ENCODE results near the gene ANXA7.
A peak's percentile ranks its signal among the peaks of the same experiment; 100 is the strongest.

Gene ANXA7

DNA sequence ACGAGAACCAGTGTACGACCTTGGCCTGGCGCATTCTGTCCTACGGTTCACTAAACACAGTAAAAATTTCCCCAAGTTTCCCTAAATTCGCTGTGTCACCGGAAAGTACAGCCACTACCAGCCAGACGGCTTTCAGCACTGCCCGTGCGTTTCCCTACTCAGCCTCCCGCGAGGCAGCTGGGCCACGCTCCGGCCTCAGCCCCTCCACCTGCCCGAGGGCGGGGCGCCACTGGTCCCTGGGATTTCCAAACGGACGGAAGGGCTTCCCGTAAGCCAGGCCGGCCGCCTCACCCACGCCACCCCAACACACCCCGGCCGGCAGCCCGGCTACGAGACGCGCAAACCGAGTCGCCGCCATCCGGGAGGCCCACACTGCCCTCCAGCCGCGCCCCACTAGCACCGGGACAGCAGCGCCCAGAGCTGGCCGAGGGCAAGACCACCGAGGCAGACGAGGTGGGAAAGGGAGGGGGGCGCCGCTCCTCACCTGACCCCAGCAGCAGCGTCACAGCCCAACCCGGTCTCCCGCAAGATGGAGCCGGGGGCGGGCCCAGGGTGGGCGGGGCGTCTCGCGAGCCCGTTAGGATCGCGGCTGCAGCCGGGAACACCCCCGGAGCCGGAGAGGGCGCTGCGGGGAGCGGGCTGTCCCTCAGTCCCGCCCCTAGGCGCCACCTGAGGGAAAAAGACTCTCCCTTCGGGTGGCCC lies at the start of gene ANXA7:
Gene ANXA7 (minus strand): TSS at position 531 of the 702 bp plus-strand sequence. CDS start 13,202 bp downstream, outside the sequence.
- peak; percentile 95 for DNase-seq (ENCODE audit: low read depth, low spot score)

DNA sequence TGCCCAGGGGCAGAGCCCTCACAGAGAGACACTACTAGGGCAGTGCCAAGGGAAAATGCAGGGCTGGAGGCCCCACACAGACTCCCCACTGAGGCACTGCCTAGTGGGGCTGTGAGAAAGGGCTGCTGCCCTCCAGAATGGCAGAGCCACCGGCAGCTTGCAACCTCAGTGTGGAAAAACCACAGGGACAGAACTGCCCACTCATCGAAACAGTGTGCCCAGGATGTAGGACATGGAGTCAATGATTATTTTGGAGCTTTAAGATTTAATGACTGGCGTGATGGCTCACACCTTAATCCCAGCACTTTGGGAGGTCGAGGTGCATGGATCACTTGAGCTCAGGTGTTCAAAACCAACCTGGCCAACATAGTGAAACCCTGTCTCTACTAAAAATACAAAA lies 47.0 kb upstream of the ANXA7 start:
- no peak for DNase-seq (ENCODE audit: low read depth, low spot score)

GRCh38 chr10:73459683-73460314 lies 45.9 kb upstream of the ANXA7 start:
- DNase-seq (ENCODE audit: low read depth, low spot score): no peak

GRCh38 chr10:73456187-73456890 lies 42.5 kb upstream of the ANXA7 start:
- no peak for DNase-seq (ENCODE audit: low read depth, low spot score)

- DNase-seq (ENCODE audit: low read depth, low spot score): no peak
Measured at GRCh38 chr10:73449113-73449512, 35.3 kb upstream of the ANXA7 start.

DNA sequence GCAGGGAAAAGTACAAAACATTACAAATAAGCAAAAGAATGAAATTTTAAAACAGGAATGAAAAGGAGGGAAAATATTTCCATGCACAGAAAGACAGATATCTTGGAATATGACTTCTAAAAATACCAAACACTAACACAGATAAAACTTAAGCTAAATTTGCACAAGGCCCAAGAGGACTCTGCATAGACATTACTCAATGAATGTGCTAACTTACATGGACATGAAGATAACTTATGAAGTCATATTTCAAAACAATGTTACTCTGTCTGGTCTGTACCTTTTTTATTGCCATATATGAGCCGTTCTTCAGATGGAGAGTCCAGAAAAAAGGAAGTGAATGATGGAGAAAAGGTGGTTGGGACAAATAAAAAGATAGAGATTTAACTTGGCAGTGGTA lies 34.5 kb upstream of the ANXA7 start:
- no peak for DNase-seq (ENCODE audit: low read depth, low spot score)

DNA sequence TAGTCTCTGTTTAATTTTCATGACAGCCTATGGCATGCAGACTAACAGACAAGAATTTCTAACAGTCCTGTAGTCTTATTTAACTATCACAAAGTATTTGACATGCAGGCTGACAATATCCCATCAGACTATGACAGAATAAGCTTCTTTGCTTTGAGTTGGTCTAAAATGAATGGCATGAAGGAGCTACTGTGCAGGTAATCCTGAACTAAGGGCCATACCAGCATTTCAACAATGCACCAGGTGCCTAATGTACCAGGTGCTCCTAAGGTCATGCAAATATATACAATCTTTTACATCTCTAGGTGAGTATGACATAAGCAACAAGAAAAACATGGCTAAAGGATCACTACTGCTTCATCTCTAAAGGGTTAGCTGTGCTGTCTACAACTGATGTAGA lies 33.1 kb upstream of the ANXA7 start:
- no peak for DNase-seq (ENCODE audit: low read depth, low spot score)

DNA sequence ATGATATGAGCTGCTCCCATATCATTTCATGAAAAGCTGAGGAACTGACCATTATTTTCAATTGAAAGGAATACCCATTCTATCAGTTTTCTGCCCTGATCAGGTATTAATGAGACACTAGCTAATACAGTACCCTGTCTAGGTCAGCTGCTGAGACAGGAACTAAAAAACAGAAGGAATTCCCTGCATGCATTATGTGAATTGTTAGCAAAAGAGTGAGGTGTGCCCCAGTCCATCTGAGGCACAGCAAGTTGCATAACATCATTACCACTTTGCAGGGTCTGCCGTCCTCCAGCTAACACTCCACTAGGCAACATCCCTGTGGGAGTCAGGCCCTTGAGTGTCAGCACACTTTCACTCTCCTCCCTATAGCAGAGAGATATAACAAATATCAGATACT lies 30.6 kb upstream of the ANXA7 start:
- no peak for DNase-seq (ENCODE audit: low read depth, low spot score)

DNA sequence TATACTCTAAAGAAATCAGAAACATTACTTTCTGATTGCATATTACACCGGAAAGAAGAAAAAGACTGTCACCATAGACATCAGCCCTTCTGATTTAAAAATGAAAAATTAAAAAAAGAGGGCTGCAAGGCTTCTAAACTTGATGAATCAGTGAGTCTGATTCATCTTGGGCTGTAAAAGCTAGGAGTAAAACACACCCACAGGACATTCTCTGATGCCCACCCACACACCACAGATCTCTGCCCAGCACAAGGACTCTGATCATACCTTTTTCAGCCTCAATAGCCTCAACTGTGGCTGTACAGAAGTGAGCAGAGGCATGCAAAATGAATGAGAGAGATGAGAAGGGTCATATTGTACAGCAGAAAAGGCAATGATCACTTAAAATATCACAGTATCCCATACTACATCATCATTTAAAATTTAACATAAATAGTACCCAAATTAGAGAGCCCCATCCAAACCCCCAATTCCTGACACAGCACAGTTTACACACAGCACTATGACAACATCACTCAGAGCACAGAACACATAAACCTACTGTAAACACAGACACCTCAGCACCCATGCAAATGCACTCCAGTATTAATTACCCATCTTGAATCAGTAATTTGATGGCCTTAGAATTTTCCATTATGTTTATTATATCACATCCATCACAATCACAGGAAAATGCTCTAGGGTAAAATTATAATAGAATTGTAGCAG lies 25.9 kb upstream of the ANXA7 start:
- no peak for DNase-seq (ENCODE audit: low read depth, low spot score)

GRCh38 chr10:73439055-73439454 lies 25.2 kb upstream of the ANXA7 start:
- no peak for DNase-seq (ENCODE audit: low read depth, low spot score)

GRCh38 chr10:73433538-73433867 lies 19.6 kb upstream of the ANXA7 start, which contains the start of gene MSS51:
Gene MSS51 (minus strand): TSS chr10:73433561. CDS start chr10:73428284, 5,277 bp downstream.
- DNase-seq (ENCODE audit: low read depth, low spot score): peak; percentile 81

DNA sequence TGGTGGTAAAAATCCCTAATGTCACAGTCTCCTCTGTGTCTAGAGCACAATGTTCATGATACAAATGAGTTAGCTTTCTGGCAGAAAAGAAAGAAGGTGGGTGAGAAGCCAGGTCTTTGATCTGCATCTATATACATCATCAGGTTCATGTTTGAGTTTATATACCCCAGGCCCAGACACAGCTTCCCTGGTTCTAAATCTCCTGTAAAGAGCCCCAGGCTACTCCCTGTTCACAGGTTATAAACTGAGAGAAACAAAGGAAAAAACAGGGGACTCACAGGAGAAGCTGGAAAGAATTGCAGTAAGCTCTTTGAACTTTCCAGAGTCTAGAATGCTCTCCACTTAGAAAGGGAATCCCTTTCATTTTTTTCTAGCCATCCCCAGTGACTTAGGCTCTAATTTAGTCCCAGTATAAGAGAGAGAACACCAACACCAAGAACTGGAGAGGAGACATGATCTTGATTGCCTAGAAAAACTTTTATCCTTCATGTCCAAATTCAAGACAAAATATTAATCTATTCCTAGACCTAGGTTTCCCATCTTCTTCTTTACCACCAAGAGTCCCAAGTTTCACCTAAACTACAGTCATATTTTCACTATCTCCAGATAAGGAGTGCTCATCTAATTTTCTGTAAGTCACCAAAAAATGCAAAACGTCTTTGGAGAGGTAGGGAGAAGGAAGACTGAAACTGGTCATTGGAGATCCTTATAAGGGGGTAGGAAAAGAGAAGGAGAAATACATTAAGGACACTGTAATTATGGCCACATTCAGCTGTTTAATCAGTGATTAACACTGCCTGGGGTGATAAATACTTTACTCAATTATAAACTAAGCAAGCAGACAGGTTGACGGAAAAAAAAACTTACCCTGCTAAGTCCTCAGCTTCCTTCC lies 19.0 kb upstream of the ANXA7 start:
- peak; percentile 65 for DNase-seq (ENCODE audit: low read depth, low spot score)

DNA sequence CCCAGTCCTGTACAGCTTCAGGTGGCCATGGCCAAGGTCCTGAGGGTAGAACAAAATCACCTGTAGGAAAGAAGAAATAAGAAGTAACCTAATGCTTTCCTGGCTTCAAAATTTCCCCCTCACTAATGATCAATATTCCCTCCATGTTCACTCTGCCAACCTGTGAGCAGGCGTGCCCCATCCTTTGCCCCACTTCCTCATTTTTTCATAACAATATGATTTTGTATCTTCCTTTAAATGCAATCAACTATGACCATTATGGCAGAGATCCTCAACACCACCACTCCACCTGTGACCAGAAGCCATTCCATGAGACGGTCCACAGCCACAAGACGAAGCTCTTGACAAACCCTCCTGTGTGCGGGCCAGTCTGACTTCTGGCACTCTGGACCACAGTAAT lies 12.5 kb upstream of the ANXA7 start:
- DNase-seq (ENCODE audit: low read depth, low spot score): no peak

- DNase-seq (ENCODE audit: low read depth, low spot score): no peak
Measured at GRCh38 chr10:73424478-73424877, 10.6 kb upstream of the ANXA7 start.

- no peak for DNase-seq (ENCODE audit: low read depth, low spot score)
Measured at GRCh38 chr10:73423309-73423708, 9.5 kb upstream of the ANXA7 start.

GRCh38 chr10:73416571-73416970 lies 2.7 kb upstream of the ANXA7 start:
- DNase-seq (ENCODE audit: low read depth, low spot score): no peak

DNA sequence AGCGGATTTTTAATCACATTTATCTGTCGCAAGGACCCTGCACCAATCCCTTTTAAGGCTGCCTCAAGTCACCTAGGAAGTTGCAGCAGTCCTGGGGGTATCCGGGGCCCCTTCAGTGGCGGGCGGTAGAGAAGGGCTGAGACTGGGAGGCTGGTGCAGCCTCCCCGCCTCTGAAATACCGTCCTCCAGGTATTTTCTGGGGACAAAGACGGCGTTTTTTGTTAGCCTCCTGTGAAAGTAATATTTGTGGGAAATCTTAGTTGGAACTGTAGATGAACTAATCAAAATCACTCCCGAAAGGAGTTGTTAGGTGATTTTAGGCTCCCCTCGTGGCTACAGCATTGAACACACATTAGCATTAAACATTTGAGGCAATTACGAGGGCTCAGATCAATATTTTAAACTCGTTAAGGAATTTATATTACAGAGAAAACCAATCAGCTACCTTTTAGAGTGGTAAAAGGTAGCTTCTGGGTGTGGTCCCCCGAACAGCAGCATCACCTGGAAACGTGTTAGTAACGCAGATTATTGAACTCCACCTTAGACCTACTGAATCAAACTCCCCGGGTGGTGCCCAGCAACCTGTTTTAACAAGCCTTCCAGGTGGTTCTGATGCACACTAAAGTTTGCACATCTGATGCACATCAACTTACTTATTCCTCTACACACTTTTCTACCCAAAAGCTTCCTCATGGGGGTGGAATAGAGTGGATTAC lies 530 bp upstream of the ANXA7 start:
- DNase-seq (ENCODE audit: low read depth, low spot score): no peak

GRCh38 chr10:73413108-73413527 lies 740 bp downstream of the ANXA7 start:
- DNase-seq (ENCODE audit: low read depth, low spot score): no peak

DNA sequence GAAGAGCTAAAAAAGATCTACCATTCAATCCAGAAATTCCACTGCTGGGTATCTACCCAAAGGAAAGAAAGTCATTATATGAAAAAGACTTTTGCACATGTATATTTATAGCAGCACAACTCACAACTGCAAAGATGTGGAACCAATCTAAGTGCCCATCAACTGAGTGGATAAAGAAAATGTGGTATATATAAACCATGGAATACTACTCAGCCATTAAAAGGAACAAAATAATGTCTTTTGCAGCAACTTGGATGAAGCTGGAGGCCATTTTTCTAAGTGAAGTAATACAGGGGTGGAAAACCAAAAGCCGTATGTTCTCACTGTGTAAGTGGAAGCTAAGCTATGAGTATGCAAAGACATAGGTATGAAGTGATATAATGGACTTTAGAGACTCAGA lies 3.0 kb downstream of the ANXA7 start:
- DNase-seq (ENCODE audit: low read depth, low spot score): no peak

DNA sequence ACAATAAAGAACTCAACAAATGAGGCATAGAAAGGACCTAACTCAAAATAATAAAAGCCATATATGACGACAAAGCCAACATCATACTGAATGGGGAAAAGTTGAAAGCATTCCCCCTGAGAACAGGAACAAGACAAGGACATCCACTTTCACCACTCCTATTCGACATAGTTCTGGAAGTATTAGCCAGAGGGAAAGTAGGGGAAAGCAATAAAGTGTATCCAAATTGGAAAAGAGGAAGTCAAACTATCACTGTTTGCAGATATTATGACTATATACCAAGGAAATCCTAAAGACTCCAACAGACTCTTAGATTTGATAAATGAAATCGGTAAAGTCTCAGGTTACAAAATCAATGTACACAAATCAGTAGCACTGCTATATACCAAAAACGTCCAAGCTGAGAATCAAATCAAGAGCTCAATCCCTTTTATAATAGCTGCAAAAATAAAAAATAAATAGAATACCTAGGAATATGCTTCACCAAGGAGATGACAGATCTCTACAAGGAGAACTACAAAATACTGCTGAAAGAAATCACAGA lies 4.8 kb downstream of the ANXA7 start:
- DNase-seq (ENCODE audit: low read depth, low spot score): no peak

Measured in ELF-1 (cell line).